Cardiac septum (tissue), 1 donor: ENCODE measurements around the gene GPATCH2. TPM values are rescaled to one million over a fixed set of nuclear protein-coding genes. Genes with fewer than 3 reads are reported as not detected.

Experiments
- DNase-seq: peaks from one replicate; pipeline ENCODE4 v3.0.0-alpha.2; 2020; ENCODE audit warnings: low spot score
- intact Hi-C: fragments of 100-400 bp; cut with DNase I; formaldehyde crosslinking; loops from one replicate; pipeline ENCODE4 v1.14.0; 2022
- long read RNA-seq: library from polyadenylated mRNA; unstranded; transcript quantifications from one replicate; pipeline ENCODE4 v2.0.0, GENCODE V29; 2021
- total RNA-seq: library from RNA; stranded (reverse); fragmentation: NEBNext Ultra II Directional; extraction: Animal tissue kit (Norgen Biotek cat#: 25700); gene quantifications from one replicate; pipeline ENCODE4 v1.2.1, GENCODE V29; 2021
- donor health status: DM: no; HTN: no; CAD: no.

The GPATCH2 gene
- total RNA-seq, result 9.5 TPM
- long read RNA-seq, full-length matches to known transcripts, result 1 of 6 reads
- long read RNA-seq, partial matches to known transcripts, result 3 of 6 reads
- long read RNA-seq, other reads (novel, unspliced or antisense), result 2 of 6 reads

- DNase-seq, result peak; percentile 87
- intact Hi-C loops, result no loop called here
These were observed at the start of gene GPATCH2, which contains the start of gene SPATA17 for GRCh38 chr1:217630711-217631591. Gene GPATCH2 (minus strand): TSS chr1:217631090. CDS start chr1:217630971, 119 bp downstream. Gene SPATA17 (plus strand): TSS chr1:217631344. CDS start chr1:217631379, 35 bp downstream.

GRCh38 chr1:217674028-217674729, 43.3 kb upstream of the GPATCH2 start:
- intact Hi-C loops, result no loop called here
- no peak for DNase-seq

- DNase-seq, result no peak
- intact Hi-C loops, result no loop called here
These were observed 42.5 kb upstream of the GPATCH2 start for GRCh38 chr1:217673387-217673786.

GRCh38 chr1:217668351-217668940, 37.6 kb upstream of the GPATCH2 start:
- intact Hi-C loops, result no loop called here

GRCh38 chr1:217661407-217661806, 30.5 kb upstream of the GPATCH2 start:
- intact Hi-C loops, result no loop called here
- no peak for DNase-seq

More at GRCh38 chr1:217668351-217668940, 37.6 kb upstream of the GPATCH2 start:
- no peak for DNase-seq

- no peak for DNase-seq
- intact Hi-C loops, result no loop called here
These were observed 29.6 kb upstream of the GPATCH2 start for GRCh38 chr1:217660353-217661062.

- intact Hi-C loops, result no loop called here
- no peak for DNase-seq
These were observed 19.8 kb upstream of the GPATCH2 start for GRCh38 chr1:217650674-217651073.

GRCh38 chr1:217647791-217648190, 16.9 kb upstream of the GPATCH2 start:
- DNase-seq, result no peak
- intact Hi-C loops, result no loop called here

GRCh38 chr1:217642455-217642854, 11.6 kb upstream of the GPATCH2 start:
- intact Hi-C loops, result no loop called here
- DNase-seq, result no peak

- DNase-seq, result no peak
- intact Hi-C loops, result no loop called here
These were observed 3.5 kb downstream of the GPATCH2 start for GRCh38 chr1:217627431-217627830.

- no peak for DNase-seq
- intact Hi-C loops, result no loop called here
These were observed 4.6 kb downstream of the GPATCH2 start for GRCh38 chr1:217626321-217626720.

GRCh38 chr1:217622042-217622441, 8.8 kb downstream of the GPATCH2 start:
- DNase-seq, result no peak
- intact Hi-C loops, result no loop called here

- DNase-seq, result no peak
- intact Hi-C loops, result no loop called here
These were observed 10.1 kb downstream of the GPATCH2 start for GRCh38 chr1:217620814-217621213.

- intact Hi-C loops, result no loop called here
- DNase-seq, result no peak
These were observed 13.8 kb downstream of the GPATCH2 start for GRCh38 chr1:217617126-217617525.

GRCh38 chr1:217614200-217614712, 16.6 kb downstream of the GPATCH2 start:
- intact Hi-C loops, result no loop called here
- no peak for DNase-seq

GRCh38 chr1:217605390-217605789, 25.5 kb downstream of the GPATCH2 start:
- intact Hi-C loops, result no loop called here
- DNase-seq, result no peak

- intact Hi-C loops, result no loop called here
- no peak for DNase-seq
These were observed 28.5 kb downstream of the GPATCH2 start for GRCh38 chr1:217602380-217602779.

GRCh38 chr1:217599154-217599553, 31.7 kb downstream of the GPATCH2 start:
- intact Hi-C loops, result no loop called here
- DNase-seq, result no peak

GRCh38 chr1:217590598-217590997, 40.3 kb downstream of the GPATCH2 start:
- intact Hi-C loops, result no loop called here
- DNase-seq, result no peak
